Activated CD4-positive, alpha-beta T cell treated with anti-CD3 and anti-CD28 coated beads, Interleukin-2, amount 10 ng/mL, durations not matched to agents 7 days and 5 days (primary cell): ENCODE data around the gene DYNC1H1. TPM values are rescaled to one million over a fixed set of nuclear protein-coding genes. Genes with fewer than 3 reads are reported as not detected.

ENCODE experiments used
- CTCF ChIA-PET: fragments of 350-600 bp; sonication (Branson Sonifier 250); formaldehyde crosslinking; loops from one replicate; lab custom pipeline; 2021; ENCODE audit warnings: antibody characterized with exemption; lab: Charles Lee
- POLR2A ChIA-PET: fragments of 350-600 bp; sonication (Branson Sonifier 250); formaldehyde crosslinking; loops from one replicate; lab custom pipeline; 2021; ENCODE audit warnings: antibody characterized with exemption; lab: Charles Lee
- DNase-seq: peaks from one replicate; pipeline ENCODE4 v3.0.0-alpha.2; 2020
- H3K27ac Mint-ChIP-seq: one replicate; pipeline ENCODE4 v1.8.0; 2021; ENCODE audit warnings: mild to moderate bottlenecking, moderate library complexity, mixed read lengths
- H3K27me3 Mint-ChIP-seq: one replicate; pipeline ENCODE4 v1.8.0; 2021; ENCODE audit warnings: mixed read lengths
- H3K36me3 Mint-ChIP-seq: one replicate; pipeline ENCODE4 v1.8.0; 2021; ENCODE audit warnings: low read depth, mixed read lengths
- H3K4me1 Mint-ChIP-seq: one replicate; pipeline ENCODE4 v1.8.0; 2021; ENCODE audit warnings: mixed read lengths
- H3K4me3 Mint-ChIP-seq: one replicate; pipeline ENCODE4 v1.8.0; 2021; ENCODE audit warnings: mild to moderate bottlenecking, moderate library complexity, mixed read lengths
- H3K9me3 Mint-ChIP-seq: one replicate; pipeline ENCODE4 v1.8.0; 2021; ENCODE audit warnings: mixed read lengths
- total RNA-seq, 2 experiments: library from RNA; stranded (reverse); gene quantifications; one replicate each; pipeline ENCODE4 v1.2.3, GENCODE V29; 2021

DYNC1H1 gene
- total RNA-seq, 2 experiments from 2014 or later = 262 to 264 TPM

GRCh38 chr14:102086709-102086971 lies 122.3 kb downstream of the DYNC1H1 start:
- Mint-ChIP-seq H3K4me3 (peak overlapping the region; percentile 80), H3K27ac (peak overlapping the region; percentile 91), H3K27me3 (no peaks in the 10 kb centered on the region), H3K4me1 (peaks cover 67% of the 10 kb centered on the region), H3K36me3 (peaks cover 47% of the 10 kb centered on the region), H3K9me3 (no peaks in the 10 kb centered on the region)
- CTCF ChIA-PET = interaction anchor here (1.0 kb wide), 1 partner anchor 115 kb away, joined by 3 read pairs; no protein-coding TSS in a partner anchor
- POLR2A ChIA-PET = no interaction called here
- no peak for DNase-seq

GRCh38 chr14:102086972-102087761 lies 122.8 kb downstream of the DYNC1H1 start, which contains the start of gene HSP90AA1:
HSP90AA1 (minus strand) TSS chr14:102087044; CDS start chr14:102086378, 666 bp downstream.
- DNase-seq = peak; percentile 94
- Mint-ChIP-seq H3K36me3 (peaks cover 42% of the 10 kb centered on the region), H3K9me3 (no peaks in the 10 kb centered on the region), H3K27me3 (no peaks in the 10 kb centered on the region), H3K4me3 (peak within 1 kb of the TSS; percentile 97), H3K4me1 (peaks cover 62% of the 10 kb centered on the region), H3K27ac (peak within 1 kb of the TSS; percentile 91)
- POLR2A ChIA-PET = no interaction called here
- CTCF ChIA-PET = interaction anchor here (0.6 to 0.7 kb wide), 4 partner anchors 38 to 647 kb away, joined by 3 read pairs; no protein-coding TSS in a partner anchor

- DNase-seq = no peak
- Mint-ChIP-seq H3K9me3 (no peaks in the 10 kb centered on the region), H3K4me3 (peak overlapping the region; percentile 83), H3K27me3 (no peaks in the 10 kb centered on the region), H3K36me3 (peaks cover 37% of the 10 kb centered on the region), H3K27ac (peak overlapping the region; percentile 90), H3K4me1 (peaks cover 58% of the 10 kb centered on the region)
- ChIA-PET CTCF (interaction anchor here (0.6 to 1.2 kb wide), 5 partner anchors 37 to 647 kb away, joined by 3 read pairs; no protein-coding TSS in a partner anchor), POLR2A (no interaction called here)
These were observed 123.3 kb downstream of the DYNC1H1 start for GRCh38 chr14:102087762-102088011.

- peak overlapping the region; percentile 83 for H3K4me3 Mint-ChIP-seq
- H3K4me1 Mint-ChIP-seq = peaks cover 53% of the 10 kb centered on the region
- no peaks in the 10 kb centered on the region for H3K27me3 Mint-ChIP-seq
- H3K9me3 Mint-ChIP-seq = no peaks in the 10 kb centered on the region
- ChIA-PET POLR2A (no interaction called here), CTCF (interaction anchor here (0.6 to 1.4 kb wide), 6 partner anchors 38 to 370 kb away, joined by 3 to 4 read pairs (median 3); no protein-coding TSS in a partner anchor)
- peak overlapping the region; percentile 90 for H3K27ac Mint-ChIP-seq
- H3K36me3 Mint-ChIP-seq = peaks cover 32% of the 10 kb centered on the region
- DNase-seq = peak; percentile 53
These were observed 123.8 kb downstream of the DYNC1H1 start for GRCh38 chr14:102088012-102088792.

- ChIA-PET POLR2A (no interaction called here), CTCF (interaction anchor here (0.6 kb wide), 1 partner anchor 204 kb away, joined by 3 read pairs; no protein-coding TSS in a partner anchor)
- Mint-ChIP-seq H3K36me3 (peaks cover 16% of the 10 kb centered on the region), H3K4me3 (peak overlapping the region; percentile 83), H3K4me1 (peaks cover 37% of the 10 kb centered on the region), H3K9me3 (no peaks in the 10 kb centered on the region), H3K27ac (peak overlapping the region; percentile 66), H3K27me3 (no peaks in the 10 kb centered on the region)
- DNase-seq = no peak
These were observed 125.4 kb downstream of the DYNC1H1 start for GRCh38 chr14:102089621-102090343.

- ChIA-PET POLR2A (interaction anchor here (0.7 kb wide), 1 partner anchor 97 kb away, joined by 3 read pairs; no protein-coding TSS in a partner anchor), CTCF (interaction anchor here (0.5 kb wide), 1 partner anchor 328 kb away, joined by 3 read pairs; no protein-coding TSS in a partner anchor)
- Mint-ChIP-seq H3K27me3 (no peaks in the 10 kb centered on the region), H3K27ac (no peak overlapping the region), H3K4me3 (no peak overlapping the region), H3K36me3 (peaks cover 6% of the 10 kb centered on the region), H3K9me3 (no peaks in the 10 kb centered on the region), H3K4me1 (peaks cover 30% of the 10 kb centered on the region)
- no peak for DNase-seq
These were observed 126.3 kb downstream of the DYNC1H1 start for GRCh38 chr14:102090713-102091112.

GRCh38 chr14:102092806-102093205 lies 128.4 kb downstream of the DYNC1H1 start:
- Mint-ChIP-seq H3K36me3 (no peaks in the 10 kb centered on the region), H3K27me3 (no peaks in the 10 kb centered on the region), H3K9me3 (no peaks in the 10 kb centered on the region), H3K4me1 (peaks cover 32% of the 10 kb centered on the region), H3K4me3 (no peak overlapping the region), H3K27ac (no peak overlapping the region)
- ChIA-PET CTCF (interaction anchor here (0.7 kb wide), 1 partner anchor 128 kb away, joined by 4 read pairs; no protein-coding TSS in a partner anchor), POLR2A (no interaction called here)
- no peak for DNase-seq

- Mint-ChIP-seq H3K27me3 (no peaks in the 10 kb centered on the region), H3K4me3 (no peak overlapping the region), H3K4me1 (peaks cover 21% of the 10 kb centered on the region), H3K36me3 (no peaks in the 10 kb centered on the region), H3K9me3 (no peaks in the 10 kb centered on the region), H3K27ac (no peak overlapping the region)
- DNase-seq = no peak
- ChIA-PET CTCF (interaction anchor here (0.6 to 0.8 kb wide), 2 partner anchors 287 to 397 kb away, joined by 4 read pairs; no protein-coding TSS in a partner anchor), POLR2A (no interaction called here)
These were observed 129.7 kb downstream of the DYNC1H1 start for GRCh38 chr14:102094101-102094500.

- ChIA-PET CTCF (interaction anchor here (0.8 to 1.6 kb wide), 6 partner anchors 11 to 134 kb away, joined by 3 to 9 read pairs (median 3); partner anchors contain the start of gene WDR20), POLR2A (no interaction called here)
- Mint-ChIP-seq H3K4me1 (peaks cover 10% of the 10 kb centered on the region), H3K9me3 (no peaks in the 10 kb centered on the region), H3K36me3 (no peaks in the 10 kb centered on the region), H3K27ac (no peak overlapping the region), H3K4me3 (no peak overlapping the region), H3K27me3 (no peaks in the 10 kb centered on the region)
- no peak for DNase-seq
These were observed 131.0 kb downstream of the DYNC1H1 start for GRCh38 chr14:102095231-102095870.

GRCh38 chr14:102095871-102096568 lies 131.6 kb downstream of the DYNC1H1 start:
- ChIA-PET CTCF (interaction anchor here (0.8 to 2.0 kb wide), 12 partner anchors 12 to 137 kb away, joined by 3 to 9 read pairs (median 4); partner anchors contain the start of gene WDR20), POLR2A (no interaction called here)
- Mint-ChIP-seq H3K36me3 (no peaks in the 10 kb centered on the region), H3K9me3 (no peaks in the 10 kb centered on the region), H3K27me3 (no peaks in the 10 kb centered on the region), H3K27ac (no peak overlapping the region), H3K4me1 (peaks cover 8% of the 10 kb centered on the region), H3K4me3 (no peak overlapping the region)
- no peak for DNase-seq

GRCh38 chr14:102096569-102097188 lies 132.3 kb downstream of the DYNC1H1 start:
- ChIA-PET POLR2A (no interaction called here), CTCF (interaction anchor here (0.7 to 2.0 kb wide), 15 partner anchors 10 to 138 kb away, joined by 3 to 9 read pairs (median 4); partner anchors contain the start of gene WDR20)
- H3K27ac Mint-ChIP-seq = no peak overlapping the region
- peak; percentile 75 for DNase-seq
- no peak overlapping the region for H3K4me3 Mint-ChIP-seq
- H3K27me3 Mint-ChIP-seq = no peaks in the 10 kb centered on the region
- H3K4me1 Mint-ChIP-seq = peaks cover 8% of the 10 kb centered on the region
- no peaks in the 10 kb centered on the region for H3K9me3 Mint-ChIP-seq
- H3K36me3 Mint-ChIP-seq = no peaks in the 10 kb centered on the region
